PC-3 (cell line): ENCODE measurements around the gene RSL1D1. TPM values are rescaled to one million over a fixed set of nuclear protein-coding genes. Genes with fewer than 3 reads are reported as not detected.

Experiments
- ATAC-seq: fragments of 200-7000 bp; cut with Tn5 transposase; 2 replicates; pipeline ENCODE4 v1.9.1; 2020; ENCODE audit warnings: mild to moderate bottlenecking, moderate library complexity
- BruUV-seq: library from RNA; stranded (reverse); fragments of 400-500 nt; replicated peaks from 2 replicates; lab custom pipeline; 2021; lab: Mats Ljungman, UMichigan
- CTCF ChIA-PET: fragments of 300-600 bp; sonication (Branson Sonifier 250); formaldehyde crosslinking; loops from one replicate; lab custom pipeline; 2022; ENCODE audit warnings: antibody characterized with exemption; lab: Charles Lee
- POLR2A ChIA-PET: fragments of 300-600 bp; sonication (Branson Sonifier 250); formaldehyde crosslinking; loops from one replicate; lab custom pipeline; 2022; ENCODE audit warnings: antibody characterized with exemption; ENCODE audit not compliant: unreplicated experiment; lab: Charles Lee
- DNase-seq: peaks from one replicate; pipeline ENCODE4 v3.0.0-alpha.2; 2015
- H2AFZ ChIP-seq: fragments of 300-600 bp; sonication (generic); 2 replicates; pipeline ENCODE4 v1.6.0; 2016; ENCODE audit warnings: antibody characterized with exemption, low read length
- H3F3A ChIP-seq: fragments of 300-600 bp; sonication (generic); one replicate; pipeline ENCODE4 v1.6.0; 2017; ENCODE audit warnings: antibody characterized with exemption, low read length, control low read depth, mild to moderate bottlenecking; ENCODE audit not compliant: unreplicated experiment
- H3K27ac ChIP-seq: fragments of 300-600 bp; sonication (generic); 2 replicates; pipeline ENCODE4 v1.5.1; 2016; ENCODE audit warnings: mild to moderate bottlenecking, low read length
- H3K27me3 ChIP-seq: fragments of 300-600 bp; sonication (generic); 2 replicates; pipeline ENCODE4 v1.6.1; 2016; ENCODE audit warnings: low read length, mixed read lengths
- H3K36me3 ChIP-seq: fragments of 300-600 bp; sonication (generic); 2 replicates; pipeline ENCODE4 v1.6.1; 2016; ENCODE audit warnings: low read depth, mixed run types, low read length, mixed read lengths
- H3K4me1 ChIP-seq: fragments of 300-600 bp; sonication (generic); 2 replicates; pipeline ENCODE4 v1.5.1; 2016; ENCODE audit warnings: low read length; ENCODE audit not compliant: insufficient read depth
- H3K4me2 ChIP-seq: fragments of 300-600 bp; sonication (generic); 2 replicates; pipeline ENCODE4 v1.6.0; 2016; ENCODE audit warnings: low read length
- H3K4me3 ChIP-seq: fragments of 300-600 bp; sonication (generic); 2 replicates; pipeline ENCODE4 v1.5.1; 2016; ENCODE audit warnings: mild to moderate bottlenecking, low read length, mixed read lengths
- H3K79me2 ChIP-seq: fragments of 300-600 bp; sonication (generic); 2 replicates; pipeline ENCODE4 v1.6.1; 2017; ENCODE audit warnings: low read length, mixed read lengths
- H3K9ac ChIP-seq: fragments of 300-600 bp; sonication (generic); 2 replicates; pipeline ENCODE4 v1.6.0; 2016; ENCODE audit warnings: mild to moderate bottlenecking, low read length
- H3K9me2 ChIP-seq: fragments of 300-600 bp; sonication (generic); replicated peaks from 2 replicates; pipeline ENCODE4 v1.6.1; 2016; ENCODE audit warnings: mixed run types, low read length, mixed read lengths
- H3K9me3 ChIP-seq: fragments of 300-600 bp; sonication (generic); 2 replicates; pipeline ENCODE4 v1.6.1; 2016; ENCODE audit warnings: low read length, mixed read lengths
- H4K20me1 ChIP-seq: fragments of 300-600 bp; sonication (generic); 2 replicates; pipeline ENCODE4 v1.6.1; 2016; ENCODE audit warnings: low read length, mixed read lengths
- CTCF ChIP-seq: fragments of 300-600 bp; sonication (generic); conservative IDR thresholded peaks from 2 replicates; pipeline ENCODE4 v1.5.1; 2017; ENCODE audit warnings: antibody characterized with exemption, low read depth, mild to moderate bottlenecking, low read length
- EZH2 ChIP-seq: fragments of 300-600 bp; sonication (generic); IDR thresholded peaks from one replicate; pipeline ENCODE4 v1.6.1; 2017; ENCODE audit warnings: antibody characterized with exemption, mild to moderate bottlenecking, low read length; ENCODE audit not compliant: unreplicated experiment
- EZH2phosphoT487 ChIP-seq: fragments of 300-600 bp; sonication (generic); IDR thresholded peaks from 2 replicates; pipeline ENCODE4 v1.6.1; 2018; ENCODE audit warnings: mild to moderate bottlenecking, antibody characterized with exemption, low read length, borderline replicate concordance
- intact Hi-C: fragments of 100-400 bp; cut with micrococcal nuclease; formaldehyde crosslinking; loops from 2 replicates; pipeline ENCODE4 v1.9.0; 2023
- total RNA-seq: library from RNA; depleted of rRNA; stranded (reverse); fragments of >200 nt; gene quantifications from 2 replicates; pipeline ENCODE4 v1.2.3, GENCODE V29; 2014

The RSL1D1 gene
- total RNA-seq, 1 experiment from 2014 or later: 75.9 TPM

GRCh38 chr16:11869353-11870228, 18.2 kb upstream of the RSL1D1 start:
- intact Hi-C loops: loop anchor here (5.0 kb wide), 1 partner anchor 198 kb away; no protein-coding TSS in a partner anchor
- Histone ChIP-seq H3K4me2 (no peak overlapping the region), H3K9me2 (no peaks in the 10 kb centered on the region), H3K9ac (no peak overlapping the region), H3K9me3 (no peaks in the 10 kb centered on the region), H3F3A (peaks cover 8% of the 10 kb centered on the region), H3K27me3 (no peaks in the 10 kb centered on the region), H3K79me2 (peaks cover 25% of the 10 kb centered on the region), H3K36me3 (peaks cover 28% of the 10 kb centered on the region), H2AFZ (no peak overlapping the region), H3K4me3 (no peak overlapping the region), H3K27ac (no peak overlapping the region), H4K20me1 (peaks cover 6% of the 10 kb centered on the region), H3K4me1 (peaks cover 16% of the 10 kb centered on the region)
- no peak for TF ChIP-seq EZH2
- TF ChIP-seq EZH2phosphoT487: no peak
- TF ChIP-seq CTCF: no peak
- CTCF ChIA-PET: no interaction called here
- POLR2A ChIA-PET: no interaction called here
- BruUV-seq: no TSS peak
- no peak for DNase-seq
- ATAC-seq: no peak

GRCh38 chr16:11868412-11868980, 17.2 kb upstream of the RSL1D1 start:
- no peak for TF ChIP-seq EZH2
- TF ChIP-seq EZH2phosphoT487: no peak
- TF ChIP-seq CTCF: no peak
- Histone ChIP-seq H3K9me2 (no peaks in the 10 kb centered on the region), H3F3A (peaks cover 8% of the 10 kb centered on the region), H2AFZ (no peak overlapping the region), H3K9me3 (no peaks in the 10 kb centered on the region), H3K4me1 (peaks cover 16% of the 10 kb centered on the region), H3K27ac (no peak overlapping the region), H3K4me3 (no peak overlapping the region), H3K27me3 (no peaks in the 10 kb centered on the region), H3K36me3 (peaks cover 28% of the 10 kb centered on the region), H3K79me2 (peaks cover 25% of the 10 kb centered on the region), H4K20me1 (peaks cover 6% of the 10 kb centered on the region), H3K9ac (no peak overlapping the region), H3K4me2 (no peak overlapping the region)
- DNase-seq: no peak
- intact Hi-C loops: loop anchor here (5.0 kb wide), 1 partner anchor 199 kb away; no protein-coding TSS in a partner anchor
- no peak for ATAC-seq
- POLR2A ChIA-PET: no interaction called here
- BruUV-seq: no TSS peak
- CTCF ChIA-PET: no interaction called here

GRCh38 chr16:11862489-11862888, 11.1 kb upstream of the RSL1D1 start:
- BruUV-seq: no TSS peak
- Histone ChIP-seq H3K36me3 (no peaks in the 10 kb centered on the region), H3K27ac (no peak overlapping the region), H3K4me3 (no peak overlapping the region), H3K9me2 (no peaks in the 10 kb centered on the region), H3K9me3 (no peaks in the 10 kb centered on the region), H4K20me1 (no peaks in the 10 kb centered on the region), H3K79me2 (peaks cover 53% of the 10 kb centered on the region), H3K9ac (no peak overlapping the region), H2AFZ (no peak overlapping the region), H3K27me3 (no peaks in the 10 kb centered on the region), H3K4me1 (peaks cover 2% of the 10 kb centered on the region), H3F3A (peaks cover under 1% of the 10 kb centered on the region), H3K4me2 (no peak overlapping the region)
- TF ChIP-seq EZH2: no peak
- no peak for TF ChIP-seq EZH2phosphoT487
- no peak for TF ChIP-seq CTCF
- ChIA-PET POLR2A (no interaction called here), CTCF (no interaction called here)
- no peak for DNase-seq
- ATAC-seq: no peak
- intact Hi-C loops: no loop called here
